PC-3 (cell line): Measurements from ENCODE around the gene FSTL1. TPM values are rescaled to one million over a fixed set of nuclear protein-coding genes. Genes with fewer than 3 reads are reported as not detected.
A peak's percentile ranks its signal among the peaks of the same experiment; 100 is the strongest.

Source experiments
- ATAC-seq: fragments of 200-7000 bp; cut with Tn5 transposase; 2 replicates; pipeline ENCODE4 v1.9.1; 2020; ENCODE audit warnings: mild to moderate bottlenecking, moderate library complexity
- BruUV-seq: library from RNA; stranded (reverse); fragments of 400-500 nt; replicated peaks from 2 replicates; lab custom pipeline; 2021; lab: Mats Ljungman, UMichigan
- CTCF ChIA-PET: fragments of 300-600 bp; sonication (Branson Sonifier 250); formaldehyde crosslinking; loops from one replicate; lab custom pipeline; 2022; ENCODE audit warnings: antibody characterized with exemption; lab: Charles Lee
- POLR2A ChIA-PET: fragments of 300-600 bp; sonication (Branson Sonifier 250); formaldehyde crosslinking; loops from one replicate; lab custom pipeline; 2022; ENCODE audit warnings: antibody characterized with exemption; ENCODE audit not compliant: unreplicated experiment; lab: Charles Lee
- DNase-seq: peaks from one replicate; pipeline ENCODE4 v3.0.0-alpha.2; 2015
- H2AFZ ChIP-seq: fragments of 300-600 bp; sonication (generic); 2 replicates; pipeline ENCODE4 v1.6.0; 2016; ENCODE audit warnings: antibody characterized with exemption, low read length
- H3F3A ChIP-seq: fragments of 300-600 bp; sonication (generic); one replicate; pipeline ENCODE4 v1.6.0; 2017; ENCODE audit warnings: antibody characterized with exemption, low read length, control low read depth, mild to moderate bottlenecking; ENCODE audit not compliant: unreplicated experiment
- H3K27ac ChIP-seq: fragments of 300-600 bp; sonication (generic); 2 replicates; pipeline ENCODE4 v1.5.1; 2016; ENCODE audit warnings: mild to moderate bottlenecking, low read length
- H3K27me3 ChIP-seq: fragments of 300-600 bp; sonication (generic); 2 replicates; pipeline ENCODE4 v1.6.1; 2016; ENCODE audit warnings: low read length, mixed read lengths
- H3K36me3 ChIP-seq: fragments of 300-600 bp; sonication (generic); 2 replicates; pipeline ENCODE4 v1.6.1; 2016; ENCODE audit warnings: low read depth, mixed run types, low read length, mixed read lengths
- H3K4me1 ChIP-seq: fragments of 300-600 bp; sonication (generic); 2 replicates; pipeline ENCODE4 v1.5.1; 2016; ENCODE audit warnings: low read length; ENCODE audit not compliant: insufficient read depth
- H3K4me2 ChIP-seq: fragments of 300-600 bp; sonication (generic); 2 replicates; pipeline ENCODE4 v1.6.0; 2016; ENCODE audit warnings: low read length
- H3K4me3 ChIP-seq: fragments of 300-600 bp; sonication (generic); 2 replicates; pipeline ENCODE4 v1.5.1; 2016; ENCODE audit warnings: mild to moderate bottlenecking, low read length, mixed read lengths
- H3K79me2 ChIP-seq: fragments of 300-600 bp; sonication (generic); 2 replicates; pipeline ENCODE4 v1.6.1; 2017; ENCODE audit warnings: low read length, mixed read lengths
- H3K9ac ChIP-seq: fragments of 300-600 bp; sonication (generic); 2 replicates; pipeline ENCODE4 v1.6.0; 2016; ENCODE audit warnings: mild to moderate bottlenecking, low read length
- H3K9me2 ChIP-seq: fragments of 300-600 bp; sonication (generic); replicated peaks from 2 replicates; pipeline ENCODE4 v1.6.1; 2016; ENCODE audit warnings: mixed run types, low read length, mixed read lengths
- H3K9me3 ChIP-seq: fragments of 300-600 bp; sonication (generic); 2 replicates; pipeline ENCODE4 v1.6.1; 2016; ENCODE audit warnings: low read length, mixed read lengths
- H4K20me1 ChIP-seq: fragments of 300-600 bp; sonication (generic); 2 replicates; pipeline ENCODE4 v1.6.1; 2016; ENCODE audit warnings: low read length, mixed read lengths
- EZH2 ChIP-seq: fragments of 300-600 bp; sonication (generic); IDR thresholded peaks from one replicate; pipeline ENCODE4 v1.6.1; 2017; ENCODE audit warnings: antibody characterized with exemption, mild to moderate bottlenecking, low read length; ENCODE audit not compliant: unreplicated experiment
- EZH2phosphoT487 ChIP-seq: fragments of 300-600 bp; sonication (generic); IDR thresholded peaks from 2 replicates; pipeline ENCODE4 v1.6.1; 2018; ENCODE audit warnings: mild to moderate bottlenecking, antibody characterized with exemption, low read length, borderline replicate concordance
- intact Hi-C: fragments of 100-400 bp; cut with micrococcal nuclease; formaldehyde crosslinking; loops from 2 replicates; pipeline ENCODE4 v1.9.0; 2023
- total RNA-seq: library from RNA; depleted of rRNA; stranded (reverse); fragments of >200 nt; gene quantifications from 2 replicates; pipeline ENCODE4 v1.2.3, GENCODE V29; 2014
- TF ChIP-seq, protein P1 (sequence below): fragments of 300-600 bp; sonication (generic); conservative IDR thresholded peaks from 2 replicates; pipeline ENCODE4 v1.5.1; 2017; ENCODE audit warnings: antibody characterized with exemption, low read depth, mild to moderate bottlenecking, low read length

FSTL1 gene
- total RNA-seq, 1 experiment from 2014 or later: 178 TPM

DNA sequence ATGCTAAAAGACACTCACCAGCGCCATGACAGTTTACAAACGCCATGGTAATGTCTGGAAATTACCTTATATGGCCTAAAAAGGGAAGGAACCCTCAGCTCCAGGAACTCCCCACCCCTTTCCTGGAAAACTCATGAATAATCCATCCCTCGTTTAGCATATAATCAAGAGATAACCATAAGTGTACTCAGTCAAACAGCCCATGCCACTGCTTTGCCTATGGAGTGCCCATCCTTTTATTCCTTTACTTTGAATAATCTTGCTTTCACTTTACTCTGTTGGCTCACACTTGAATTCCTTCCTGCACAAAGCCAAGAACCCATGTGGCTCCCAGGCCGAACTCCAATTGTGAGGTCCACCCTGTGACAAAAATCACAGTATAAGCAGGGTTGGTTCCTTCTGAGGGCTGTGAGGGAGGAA is 19.1 kb upstream of the FSTL1 start:
- H3K4me2 ChIP-seq: peak overlapping the region; percentile 71
- H3K9ac ChIP-seq: no peak overlapping the region; the same call in 1 of the 2 replicates
- ChIA-PET POLR2A (no interaction called here), CTCF (no interaction called here)
- H2AFZ ChIP-seq: peak overlapping the region; percentile 20; the same call in 1 of the 2 replicates
- H3K27ac ChIP-seq: peak overlapping the region; percentile 85
- peak; percentile 22 for DNase-seq
- TF ChIP-seq, protein P1, sequence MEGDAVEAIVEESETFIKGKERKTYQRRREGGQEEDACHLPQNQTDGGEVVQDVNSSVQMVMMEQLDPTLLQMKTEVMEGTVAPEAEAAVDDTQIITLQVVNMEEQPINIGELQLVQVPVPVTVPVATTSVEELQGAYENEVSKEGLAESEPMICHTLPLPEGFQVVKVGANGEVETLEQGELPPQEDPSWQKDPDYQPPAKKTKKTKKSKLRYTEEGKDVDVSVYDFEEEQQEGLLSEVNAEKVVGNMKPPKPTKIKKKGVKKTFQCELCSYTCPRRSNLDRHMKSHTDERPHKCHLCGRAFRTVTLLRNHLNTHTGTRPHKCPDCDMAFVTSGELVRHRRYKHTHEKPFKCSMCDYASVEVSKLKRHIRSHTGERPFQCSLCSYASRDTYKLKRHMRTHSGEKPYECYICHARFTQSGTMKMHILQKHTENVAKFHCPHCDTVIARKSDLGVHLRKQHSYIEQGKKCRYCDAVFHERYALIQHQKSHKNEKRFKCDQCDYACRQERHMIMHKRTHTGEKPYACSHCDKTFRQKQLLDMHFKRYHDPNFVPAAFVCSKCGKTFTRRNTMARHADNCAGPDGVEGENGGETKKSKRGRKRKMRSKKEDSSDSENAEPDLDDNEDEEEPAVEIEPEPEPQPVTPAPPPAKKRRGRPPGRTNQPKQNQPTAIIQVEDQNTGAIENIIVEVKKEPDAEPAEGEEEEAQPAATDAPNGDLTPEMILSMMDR: no peak
- no peak for TF ChIP-seq EZH2
- no peaks in the 10 kb centered on the region for H3K9me2 ChIP-seq
- intact Hi-C loops: loop anchor here (2.0 kb wide), 1 partner anchor 37 kb away; no protein-coding TSS in a partner anchor
- ATAC-seq: no peak
- H3K4me3 ChIP-seq: peak overlapping the region; percentile 6; the same call in 1 of the 2 replicates
- H3K4me1 ChIP-seq: peaks cover 43% of the 10 kb centered on the region
- no peaks in the 10 kb centered on the region for H3K36me3 ChIP-seq
- no peaks in the 10 kb centered on the region for H3K79me2 ChIP-seq
- no TSS peak for BruUV-seq
- H3K27me3 ChIP-seq: no peaks in the 10 kb centered on the region
- H4K20me1 ChIP-seq: no peaks in the 10 kb centered on the region
- H3K9me3 ChIP-seq: no peaks in the 10 kb centered on the region
- no peaks in the 10 kb centered on the region for H3F3A ChIP-seq

DNA sequence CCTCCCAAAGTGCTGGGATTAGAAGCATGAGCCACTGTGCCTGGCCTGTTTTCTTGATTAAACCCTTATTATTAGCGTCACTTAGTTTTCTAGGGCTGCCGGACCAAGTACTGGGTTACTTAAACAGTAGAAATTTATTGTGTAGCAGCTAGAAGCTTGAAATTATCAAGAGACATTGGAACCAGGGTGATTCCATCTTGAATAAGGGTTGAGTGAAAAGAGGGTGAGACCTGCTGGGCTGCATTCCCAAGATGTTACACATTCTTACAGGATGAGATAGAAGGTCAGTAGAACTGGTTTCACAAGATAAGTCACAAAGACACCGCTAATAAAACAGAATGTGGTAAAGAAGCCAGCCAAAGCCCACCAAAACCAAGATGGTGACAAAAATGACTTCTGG is 18.6 kb upstream of the FSTL1 start:
- H3F3A ChIP-seq: no peaks in the 10 kb centered on the region
- no peaks in the 10 kb centered on the region for H3K27me3 ChIP-seq
- no peaks in the 10 kb centered on the region for H3K9me2 ChIP-seq
- peaks cover 43% of the 10 kb centered on the region for H3K4me1 ChIP-seq
- H3K9ac ChIP-seq: no peak overlapping the region; the same call in 1 of the 2 replicates
- peak overlapping the region; percentile 85 for H3K27ac ChIP-seq
- H4K20me1 ChIP-seq: no peaks in the 10 kb centered on the region
- no peaks in the 10 kb centered on the region for H3K9me3 ChIP-seq
- peak overlapping the region; percentile 71 for H3K4me2 ChIP-seq
- no TSS peak for BruUV-seq
- POLR2A ChIA-PET: no interaction called here
- H3K79me2 ChIP-seq: no peaks in the 10 kb centered on the region
- CTCF ChIA-PET: no interaction called here
- H2AFZ ChIP-seq: peak overlapping the region; percentile 20; the same call in 1 of the 2 replicates
- H3K4me3 ChIP-seq: peak overlapping the region; percentile 49
- H3K36me3 ChIP-seq: no peaks in the 10 kb centered on the region
- ATAC-seq (peak; percentile 77), DNase-seq (peak; percentile 99)
- TF ChIP-seq, protein P1: no peak
- TF ChIP-seq EZH2phosphoT487 (no peak), EZH2 (no peak)
- intact Hi-C loops: no loop called here

DNA sequence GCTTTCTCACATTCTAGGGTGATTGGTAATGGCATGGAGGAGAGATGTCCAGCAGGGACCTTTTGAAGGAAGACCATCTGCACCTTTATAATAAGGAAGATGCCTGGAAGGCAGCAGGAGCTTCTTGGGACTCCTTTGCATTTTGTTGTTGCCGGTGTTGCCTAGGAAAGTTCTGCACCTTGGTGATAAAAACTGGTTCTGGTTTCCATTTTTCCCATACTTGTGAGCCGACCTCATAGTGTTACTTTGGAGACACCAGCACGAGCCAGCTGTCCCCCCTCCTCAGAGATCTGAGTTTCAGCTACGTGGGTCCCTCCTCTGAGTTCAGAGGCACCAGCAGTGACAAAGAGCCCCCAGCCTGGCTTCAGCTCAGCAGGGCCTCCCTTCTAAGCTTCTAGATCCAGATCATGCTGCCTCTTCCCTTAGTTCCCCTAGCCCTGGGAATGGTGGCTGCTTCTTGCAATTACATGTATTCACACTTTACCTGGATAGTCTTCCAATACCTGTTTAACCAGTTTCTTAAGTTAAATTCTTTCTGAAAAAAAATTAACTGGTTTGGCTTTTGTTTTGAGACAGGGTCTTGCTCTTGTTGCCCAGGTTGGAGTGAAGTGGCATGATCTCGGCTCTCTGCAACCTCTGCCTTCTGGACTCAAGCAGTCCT is 18.0 kb upstream of the FSTL1 start:
- Histone ChIP-seq H2AFZ (peak overlapping the region; percentile 35; the same call in 1 of the 2 replicates), H3K4me3 (peak overlapping the region; percentile 49), H3K9me2 (no peaks in the 10 kb centered on the region), H3K4me2 (peak overlapping the region; percentile 71), H3K27ac (peak overlapping the region; percentile 85), H3K27me3 (no peaks in the 10 kb centered on the region), H3K4me1 (peaks cover 43% of the 10 kb centered on the region), H3K9ac (no peak overlapping the region; the same call in 1 of the 2 replicates), H3F3A (no peaks in the 10 kb centered on the region), H3K36me3 (no peaks in the 10 kb centered on the region), H3K79me2 (no peaks in the 10 kb centered on the region), H4K20me1 (no peaks in the 10 kb centered on the region), H3K9me3 (no peaks in the 10 kb centered on the region)
- ATAC-seq: no peak
- no TSS peak for BruUV-seq
- TF ChIP-seq, protein P1: no peak
- TF ChIP-seq EZH2 (no peak), EZH2phosphoT487 (no peak)
- peak; percentile 50 for DNase-seq
- CTCF ChIA-PET: no interaction called here
- intact Hi-C loops: no loop called here
- POLR2A ChIA-PET: no interaction called here
